ENCODE results near the gene NEK7. TPM values are rescaled to one million over a fixed set of nuclear protein-coding genes. Genes with fewer than 3 reads are reported as not detected.

NEK7 gene
- total and polyA plus RNA-seq, 2 experiments from 2014 or later = 25.6 to 86.9 TPM

DNA sequence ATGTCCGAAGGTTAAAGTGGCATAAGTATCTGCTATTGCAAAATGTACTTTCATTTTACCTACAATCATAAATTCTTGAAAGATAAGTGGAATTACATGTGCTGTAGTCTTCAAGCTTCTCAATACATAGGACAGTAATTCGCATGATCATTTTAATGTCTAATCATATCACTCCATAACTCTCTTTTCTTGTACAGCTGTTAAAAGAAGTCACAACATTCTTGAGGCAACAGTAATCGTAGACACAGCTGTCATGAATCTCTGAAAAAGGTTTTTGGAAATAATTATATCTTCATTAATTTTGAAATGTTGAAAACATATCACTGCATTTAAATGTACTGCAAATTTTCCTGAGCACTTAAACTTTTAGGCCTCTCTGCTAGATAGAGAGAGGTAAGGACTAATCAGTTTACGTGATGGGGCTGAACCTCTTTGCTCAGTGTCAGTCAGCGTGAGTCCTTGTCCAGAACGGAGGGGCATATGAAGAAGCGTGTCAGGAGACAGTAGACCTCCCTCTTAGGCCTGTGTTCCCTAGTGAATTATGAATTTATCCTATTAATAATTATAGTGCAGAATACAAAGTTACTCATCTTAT lies 133.4 kb downstream of the NEK7 start:
- Histone ChIP-seq H2AFZ (no peak overlapping the region), H3K4me2 (no peak overlapping the region), H3K79me2 (peaks cover 7% of the 10 kb centered on the region), H3K9me2 (replicated peaks; ENCODE audit: insufficient read depth) (no peaks in the 10 kb centered on the region), H4K20me1 (ENCODE audit: insufficient read depth, poor library complexity, severe bottlenecking) (no peaks in the 10 kb centered on the region), H3K9me3 (ENCODE audit: low read depth) (no peaks in the 10 kb centered on the region), H3K4me3 (no peak overlapping the region), H3K36me3 (replicated peaks; ENCODE audit: insufficient read depth, low read depth) (no peaks in the 10 kb centered on the region), H3K4me1 (ENCODE audit: insufficient read depth) (no peaks in the 10 kb centered on the region), H3K27ac (no peak overlapping the region), H3K27me3 (no peaks in the 10 kb centered on the region)
- TF ChIP-seq, protein P1, sequence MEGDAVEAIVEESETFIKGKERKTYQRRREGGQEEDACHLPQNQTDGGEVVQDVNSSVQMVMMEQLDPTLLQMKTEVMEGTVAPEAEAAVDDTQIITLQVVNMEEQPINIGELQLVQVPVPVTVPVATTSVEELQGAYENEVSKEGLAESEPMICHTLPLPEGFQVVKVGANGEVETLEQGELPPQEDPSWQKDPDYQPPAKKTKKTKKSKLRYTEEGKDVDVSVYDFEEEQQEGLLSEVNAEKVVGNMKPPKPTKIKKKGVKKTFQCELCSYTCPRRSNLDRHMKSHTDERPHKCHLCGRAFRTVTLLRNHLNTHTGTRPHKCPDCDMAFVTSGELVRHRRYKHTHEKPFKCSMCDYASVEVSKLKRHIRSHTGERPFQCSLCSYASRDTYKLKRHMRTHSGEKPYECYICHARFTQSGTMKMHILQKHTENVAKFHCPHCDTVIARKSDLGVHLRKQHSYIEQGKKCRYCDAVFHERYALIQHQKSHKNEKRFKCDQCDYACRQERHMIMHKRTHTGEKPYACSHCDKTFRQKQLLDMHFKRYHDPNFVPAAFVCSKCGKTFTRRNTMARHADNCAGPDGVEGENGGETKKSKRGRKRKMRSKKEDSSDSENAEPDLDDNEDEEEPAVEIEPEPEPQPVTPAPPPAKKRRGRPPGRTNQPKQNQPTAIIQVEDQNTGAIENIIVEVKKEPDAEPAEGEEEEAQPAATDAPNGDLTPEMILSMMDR (IDR thresholded peaks at IDR 0.05; ENCODE audit: poor library complexity) = no peak
- TF ChIP-seq EZH2 (IDR thresholded peaks at IDR 0.05; ENCODE audit: borderline replicate concordance) = no peak
- no peak for TF ChIP-seq EZH2phosphoT487 (IDR thresholded peaks at IDR 0.05; ENCODE audit: low read depth, severe bottlenecking, unreplicated experiment)
- WGBS (ENCODE audit: low lambda C conversion rate, missing lambda C conversion rate) = 92% methylated on average over 7 of the region's 7 CpGs
- no peak for DNase-seq (ENCODE audit: low spot score)

DNA sequence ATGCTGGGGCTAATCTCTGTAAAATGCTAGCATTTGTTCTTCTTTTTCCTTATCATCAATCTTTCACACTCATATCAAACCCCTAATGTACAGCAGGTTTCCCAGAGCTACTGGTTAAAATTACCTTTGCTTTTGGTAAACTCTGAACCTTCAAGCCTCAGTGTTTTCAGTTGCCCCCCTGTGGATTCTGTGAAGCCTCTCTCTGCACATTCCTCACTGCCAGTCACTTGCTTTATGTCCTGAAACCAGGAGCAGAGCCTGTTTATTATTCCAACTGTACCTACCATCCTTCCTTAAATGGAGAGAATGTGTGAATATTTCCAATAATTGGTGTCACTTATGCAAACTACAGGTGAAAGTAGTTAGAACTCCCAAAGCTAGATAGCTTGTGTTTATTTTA lies 134.2 kb downstream of the NEK7 start:
- H3K27me3 ChIP-seq = no peaks in the 10 kb centered on the region
- no peaks in the 10 kb centered on the region for H4K20me1 ChIP-seq (ENCODE audit: insufficient read depth, poor library complexity, severe bottlenecking)
- no peak overlapping the region for H2AFZ ChIP-seq
- no peak for DNase-seq (ENCODE audit: low spot score)
- no peak overlapping the region for H3K27ac ChIP-seq
- H3K4me2 ChIP-seq = no peak overlapping the region
- TF ChIP-seq, protein P1 (IDR thresholded peaks at IDR 0.05; ENCODE audit: poor library complexity) = no peak
- H3K9me2 ChIP-seq (replicated peaks; ENCODE audit: insufficient read depth) = no peaks in the 10 kb centered on the region
- H3K36me3 ChIP-seq (replicated peaks; ENCODE audit: insufficient read depth, low read depth) = no peaks in the 10 kb centered on the region
- no peaks in the 10 kb centered on the region for H3K9me3 ChIP-seq (ENCODE audit: low read depth)
- H3K4me3 ChIP-seq = no peak overlapping the region
- peaks cover 2% of the 10 kb centered on the region for H3K79me2 ChIP-seq
- H3K4me1 ChIP-seq (ENCODE audit: insufficient read depth) = no peaks in the 10 kb centered on the region

DNA sequence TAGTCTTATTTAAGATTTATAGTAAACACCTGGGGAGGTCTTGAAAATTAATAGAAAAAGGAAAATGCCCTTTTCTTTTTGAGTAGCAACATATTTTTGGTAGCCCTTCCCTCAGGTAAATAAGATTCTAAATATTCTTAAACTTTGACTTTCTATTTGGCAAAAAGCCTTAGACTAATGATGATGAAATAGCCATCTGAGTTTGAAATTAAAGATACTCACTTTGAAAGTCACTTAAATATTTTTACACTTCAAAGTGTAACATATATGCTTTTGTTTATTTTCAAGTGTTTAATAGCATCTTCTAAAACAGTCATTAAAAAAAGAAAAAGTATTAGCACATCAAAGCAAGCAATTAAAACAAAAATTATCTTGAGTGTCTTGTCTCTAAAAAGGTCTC lies 135.1 kb downstream of the NEK7 start:
- Histone ChIP-seq H4K20me1 (ENCODE audit: insufficient read depth, poor library complexity, severe bottlenecking) (no peaks in the 10 kb centered on the region), H3K79me2 (no peaks in the 10 kb centered on the region), H3K27ac (no peak overlapping the region), H3K4me1 (ENCODE audit: insufficient read depth) (no peaks in the 10 kb centered on the region), H3K4me3 (no peak overlapping the region), H3K9me3 (ENCODE audit: low read depth) (no peaks in the 10 kb centered on the region), H3K4me2 (no peak overlapping the region), H3K36me3 (replicated peaks; ENCODE audit: insufficient read depth, low read depth) (no peaks in the 10 kb centered on the region), H2AFZ (no peak overlapping the region), H3K9me2 (replicated peaks; ENCODE audit: insufficient read depth) (no peaks in the 10 kb centered on the region), H3K27me3 (no peaks in the 10 kb centered on the region)
- no peak for TF ChIP-seq EZH2phosphoT487 (IDR thresholded peaks at IDR 0.05; ENCODE audit: low read depth, severe bottlenecking, unreplicated experiment)
- TF ChIP-seq, protein P1 (IDR thresholded peaks at IDR 0.05; ENCODE audit: poor library complexity) = no peak
- no peak for TF ChIP-seq EZH2 (IDR thresholded peaks at IDR 0.05; ENCODE audit: borderline replicate concordance)
- DNase-seq (ENCODE audit: low spot score) = no peak

DNA sequence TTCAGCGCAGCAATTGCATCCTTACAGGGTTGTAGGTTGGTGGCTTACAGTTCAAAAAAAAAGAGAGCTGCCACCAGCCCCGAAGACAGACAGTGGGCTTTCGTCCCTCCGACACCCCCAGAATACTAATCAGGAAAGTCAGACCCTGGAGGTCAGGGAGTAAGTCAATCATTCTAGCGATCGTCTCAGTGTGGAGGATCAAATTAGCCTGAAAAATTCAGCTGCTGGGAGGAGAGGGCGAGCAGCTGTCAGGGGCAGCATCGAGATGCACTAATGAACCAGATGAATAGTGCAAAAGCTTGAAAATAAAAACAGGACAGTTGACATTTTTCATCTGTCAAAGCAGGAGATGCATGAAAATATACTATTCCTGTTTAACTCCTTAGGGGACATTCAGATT lies 138.4 kb downstream of the NEK7 start:
- Histone ChIP-seq H4K20me1 (ENCODE audit: insufficient read depth, poor library complexity, severe bottlenecking) (no peaks in the 10 kb centered on the region), H3K79me2 (no peaks in the 10 kb centered on the region), H3K27ac (no peak overlapping the region), H3K4me2 (no peak overlapping the region), H3K27me3 (no peaks in the 10 kb centered on the region), H3K4me1 (ENCODE audit: insufficient read depth) (no peaks in the 10 kb centered on the region), H3K9me3 (ENCODE audit: low read depth) (no peaks in the 10 kb centered on the region), H3K9me2 (replicated peaks; ENCODE audit: insufficient read depth) (no peaks in the 10 kb centered on the region), H2AFZ (no peak overlapping the region), H3K36me3 (replicated peaks; ENCODE audit: insufficient read depth, low read depth) (no peaks in the 10 kb centered on the region), H3K4me3 (no peak overlapping the region)
- 91% methylated on average over 8 of the region's 8 CpGs for WGBS (ENCODE audit: low lambda C conversion rate, missing lambda C conversion rate)
- no peak for TF ChIP-seq EZH2 (IDR thresholded peaks at IDR 0.05; ENCODE audit: borderline replicate concordance)
- TF ChIP-seq EZH2phosphoT487 (IDR thresholded peaks at IDR 0.05; ENCODE audit: low read depth, severe bottlenecking, unreplicated experiment) = no peak
- TF ChIP-seq, protein P1 (IDR thresholded peaks at IDR 0.05; ENCODE audit: poor library complexity) = no peak
- no peak for DNase-seq (ENCODE audit: low spot score)
